Measurements from ENCODE around the gene PRKN.

PRKN gene

GRCh38 chr6:161407581-161407980 is 1320.0 kb downstream of the PRKN start (continued):
- TF ChIP-seq, protein P1, sequence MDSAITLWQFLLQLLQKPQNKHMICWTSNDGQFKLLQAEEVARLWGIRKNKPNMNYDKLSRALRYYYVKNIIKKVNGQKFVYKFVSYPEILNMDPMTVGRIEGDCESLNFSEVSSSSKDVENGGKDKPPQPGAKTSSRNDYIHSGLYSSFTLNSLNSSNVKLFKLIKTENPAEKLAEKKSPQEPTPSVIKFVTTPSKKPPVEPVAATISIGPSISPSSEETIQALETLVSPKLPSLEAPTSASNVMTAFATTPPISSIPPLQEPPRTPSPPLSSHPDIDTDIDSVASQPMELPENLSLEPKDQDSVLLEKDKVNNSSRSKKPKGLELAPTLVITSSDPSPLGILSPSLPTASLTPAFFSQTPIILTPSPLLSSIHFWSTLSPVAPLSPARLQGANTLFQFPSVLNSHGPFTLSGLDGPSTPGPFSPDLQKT (IDR thresholded peaks at IDR 0.05; ENCODE audit: borderline replicate concordance, low read depth, low read length), result no peak
- TF ChIP-seq ZBTB1 (tag by site-specific recombination; IDR thresholded peaks at IDR 0.05), result no peak
- no peak for TF ChIP-seq SP7 (tag by site-specific recombination; IDR thresholded peaks at IDR 0.05)
- TF ChIP-seq ZNF423 (tag by site-specific recombination; IDR thresholded peaks at IDR 0.05), result no peak
- no peak for TF ChIP-seq IKZF3 (tag by site-specific recombination; IDR thresholded peaks at IDR 0.05)
- TF ChIP-seq ZNF211 (tag by site-specific recombination; IDR thresholded peaks at IDR 0.05; ENCODE audit: low read depth), result no peak
- TF ChIP-seq GLI2 (tag by site-specific recombination; IDR thresholded peaks at IDR 0.05; ENCODE audit: borderline replicate concordance, low read depth), result no peak
- no peak for TF ChIP-seq OSR2 (tag by site-specific recombination; IDR thresholded peaks at IDR 0.05)
- no peak for TF ChIP-seq PATZ1 (tag by site-specific recombination; IDR thresholded peaks at IDR 0.05)
- TF ChIP-seq KLF10 (tag by site-specific recombination; IDR thresholded peaks at IDR 0.05), result no peak
- TF ChIP-seq ZNF157 (tag by site-specific recombination; IDR thresholded peaks at IDR 0.05), result no peak
- TF ChIP-seq, protein P2, sequence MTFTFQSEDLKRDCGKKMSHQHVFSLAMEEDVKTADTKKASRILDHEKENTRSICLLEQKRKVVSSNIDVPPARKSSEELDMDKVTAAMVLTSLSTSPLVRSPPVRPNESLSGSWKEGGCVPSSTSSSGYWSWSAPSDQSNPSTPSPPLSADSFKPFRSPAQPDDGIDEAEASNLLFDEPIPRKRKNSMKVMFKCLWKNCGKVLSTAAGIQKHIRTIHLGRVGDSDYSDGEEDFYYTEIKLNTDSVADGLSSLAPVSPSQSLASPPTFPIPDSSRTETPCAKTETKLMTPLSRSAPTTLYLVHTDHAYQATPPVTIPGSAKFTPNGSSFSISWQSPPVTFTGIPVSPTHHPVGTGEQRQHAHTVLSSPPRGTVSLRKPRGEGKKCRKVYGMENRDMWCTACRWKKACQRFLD (tag by site-specific recombination; IDR thresholded peaks at IDR 0.05), result no peak
- TF ChIP-seq, protein P3, sequence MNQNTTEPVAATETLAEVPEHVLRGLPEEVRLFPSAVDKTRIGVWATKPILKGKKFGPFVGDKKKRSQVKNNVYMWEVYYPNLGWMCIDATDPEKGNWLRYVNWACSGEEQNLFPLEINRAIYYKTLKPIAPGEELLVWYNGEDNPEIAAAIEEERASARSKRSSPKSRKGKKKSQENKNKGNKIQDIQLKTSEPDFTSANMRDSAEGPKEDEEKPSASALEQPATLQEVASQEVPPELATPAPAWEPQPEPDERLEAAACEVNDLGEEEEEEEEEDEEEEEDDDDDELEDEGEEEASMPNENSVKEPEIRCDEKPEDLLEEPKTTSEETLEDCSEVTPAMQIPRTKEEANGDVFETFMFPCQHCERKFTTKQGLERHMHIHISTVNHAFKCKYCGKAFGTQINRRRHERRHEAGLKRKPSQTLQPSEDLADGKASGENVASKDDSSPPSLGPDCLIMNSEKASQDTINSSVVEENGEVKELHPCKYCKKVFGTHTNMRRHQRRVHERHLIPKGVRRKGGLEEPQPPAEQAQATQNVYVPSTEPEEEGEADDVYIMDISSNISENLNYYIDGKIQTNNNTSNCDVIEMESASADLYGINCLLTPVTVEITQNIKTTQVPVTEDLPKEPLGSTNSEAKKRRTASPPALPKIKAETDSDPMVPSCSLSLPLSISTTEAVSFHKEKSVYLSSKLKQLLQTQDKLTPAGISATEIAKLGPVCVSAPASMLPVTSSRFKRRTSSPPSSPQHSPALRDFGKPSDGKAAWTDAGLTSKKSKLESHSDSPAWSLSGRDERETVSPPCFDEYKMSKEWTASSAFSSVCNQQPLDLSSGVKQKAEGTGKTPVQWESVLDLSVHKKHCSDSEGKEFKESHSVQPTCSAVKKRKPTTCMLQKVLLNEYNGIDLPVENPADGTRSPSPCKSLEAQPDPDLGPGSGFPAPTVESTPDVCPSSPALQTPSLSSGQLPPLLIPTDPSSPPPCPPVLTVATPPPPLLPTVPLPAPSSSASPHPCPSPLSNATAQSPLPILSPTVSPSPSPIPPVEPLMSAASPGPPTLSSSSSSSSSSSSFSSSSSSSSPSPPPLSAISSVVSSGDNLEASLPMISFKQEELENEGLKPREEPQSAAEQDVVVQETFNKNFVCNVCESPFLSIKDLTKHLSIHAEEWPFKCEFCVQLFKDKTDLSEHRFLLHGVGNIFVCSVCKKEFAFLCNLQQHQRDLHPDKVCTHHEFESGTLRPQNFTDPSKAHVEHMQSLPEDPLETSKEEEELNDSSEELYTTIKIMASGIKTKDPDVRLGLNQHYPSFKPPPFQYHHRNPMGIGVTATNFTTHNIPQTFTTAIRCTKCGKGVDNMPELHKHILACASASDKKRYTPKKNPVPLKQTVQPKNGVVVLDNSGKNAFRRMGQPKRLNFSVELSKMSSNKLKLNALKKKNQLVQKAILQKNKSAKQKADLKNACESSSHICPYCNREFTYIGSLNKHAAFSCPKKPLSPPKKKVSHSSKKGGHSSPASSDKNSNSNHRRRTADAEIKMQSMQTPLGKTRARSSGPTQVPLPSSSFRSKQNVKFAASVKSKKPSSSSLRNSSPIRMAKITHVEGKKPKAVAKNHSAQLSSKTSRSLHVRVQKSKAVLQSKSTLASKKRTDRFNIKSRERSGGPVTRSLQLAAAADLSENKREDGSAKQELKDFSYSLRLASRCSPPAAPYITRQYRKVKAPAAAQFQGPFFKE (tag by site-specific recombination; IDR thresholded peaks at IDR 0.05; ENCODE audit: borderline replicate concordance), result no peak

- H3K4me1 ChIP-seq (ENCODE audit: control insufficient read depth, insufficient read depth, low read length), result no peaks in the 10 kb centered on the region
- CTCF ChIA-PET, result interaction anchor here (1.4 to 5.0 kb wide), 3 partner anchors 11 to 13 kb away, joined by 3 to 37 read pairs (median 8); no protein-coding TSS in a partner anchor
- no peaks in the 10 kb centered on the region for H3K36me3 ChIP-seq (ENCODE audit: control insufficient read depth in 2 of 2, insufficient read depth in 1 of 2, low read length in 2 of 2)
- H3K27ac ChIP-seq (ENCODE audit: extremely low read depth, low read depth, low read length), result no peak overlapping the region
- no peak overlapping the region for H3K4me3 ChIP-seq (ENCODE audit: low read depth, low read length)
- no peaks in the 10 kb centered on the region for H3K9me3 ChIP-seq (ENCODE audit: control insufficient read depth, insufficient read depth, low read depth, low read length)
- POLR2A ChIA-PET, result no interaction called here
- TF ChIP-seq ZNF311 (tag by site-specific recombination; IDR thresholded peaks at IDR 0.05; ENCODE audit: borderline replicate concordance) (no peak), ZNF521 (tag by site-specific recombination; IDR thresholded peaks at IDR 0.05) (no peak), ZNF488 (tag by site-specific recombination; IDR thresholded peaks at IDR 0.05) (no peak), ZNF776 (tag by site-specific recombination; IDR thresholded peaks at IDR 0.05; ENCODE audit: borderline replicate concordance) (no peak), ZNF785 (tag by site-specific recombination; IDR thresholded peaks at IDR 0.05) (no peak), ZNF639 (tag by site-specific recombination; IDR thresholded peaks at IDR 0.05) (no peak), GLIS2 (tag by site-specific recombination; IDR thresholded peaks at IDR 0.05) (no peak)
- TF ChIP-seq, protein P2 (tag by site-specific recombination; IDR thresholded peaks at IDR 0.05), result no peak
- TF ChIP-seq, protein P4, sequence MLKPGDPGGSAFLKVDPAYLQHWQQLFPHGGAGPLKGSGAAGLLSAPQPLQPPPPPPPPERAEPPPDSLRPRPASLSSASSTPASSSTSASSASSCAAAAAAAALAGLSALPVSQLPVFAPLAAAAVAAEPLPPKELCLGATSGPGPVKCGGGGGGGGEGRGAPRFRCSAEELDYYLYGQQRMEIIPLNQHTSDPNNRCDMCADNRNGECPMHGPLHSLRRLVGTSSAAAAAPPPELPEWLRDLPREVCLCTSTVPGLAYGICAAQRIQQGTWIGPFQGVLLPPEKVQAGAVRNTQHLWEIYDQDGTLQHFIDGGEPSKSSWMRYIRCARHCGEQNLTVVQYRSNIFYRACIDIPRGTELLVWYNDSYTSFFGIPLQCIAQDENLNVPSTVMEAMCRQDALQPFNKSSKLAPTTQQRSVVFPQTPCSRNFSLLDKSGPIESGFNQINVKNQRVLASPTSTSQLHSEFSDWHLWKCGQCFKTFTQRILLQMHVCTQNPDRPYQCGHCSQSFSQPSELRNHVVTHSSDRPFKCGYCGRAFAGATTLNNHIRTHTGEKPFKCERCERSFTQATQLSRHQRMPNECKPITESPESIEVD (tag by site-specific recombination; IDR thresholded peaks at IDR 0.05), result no peak
These were observed 1320.5 kb downstream of the PRKN start for GRCh38 chr6:161407115-161407514.
